D341Med (cell line): Measurements from ENCODE around the gene SKIL.

Experiments used
- DNase-seq: peaks from one replicate; pipeline ENCODE4 v3.0.0; 2012; ENCODE audit warnings: low spot score

The SKIL gene

DNA sequence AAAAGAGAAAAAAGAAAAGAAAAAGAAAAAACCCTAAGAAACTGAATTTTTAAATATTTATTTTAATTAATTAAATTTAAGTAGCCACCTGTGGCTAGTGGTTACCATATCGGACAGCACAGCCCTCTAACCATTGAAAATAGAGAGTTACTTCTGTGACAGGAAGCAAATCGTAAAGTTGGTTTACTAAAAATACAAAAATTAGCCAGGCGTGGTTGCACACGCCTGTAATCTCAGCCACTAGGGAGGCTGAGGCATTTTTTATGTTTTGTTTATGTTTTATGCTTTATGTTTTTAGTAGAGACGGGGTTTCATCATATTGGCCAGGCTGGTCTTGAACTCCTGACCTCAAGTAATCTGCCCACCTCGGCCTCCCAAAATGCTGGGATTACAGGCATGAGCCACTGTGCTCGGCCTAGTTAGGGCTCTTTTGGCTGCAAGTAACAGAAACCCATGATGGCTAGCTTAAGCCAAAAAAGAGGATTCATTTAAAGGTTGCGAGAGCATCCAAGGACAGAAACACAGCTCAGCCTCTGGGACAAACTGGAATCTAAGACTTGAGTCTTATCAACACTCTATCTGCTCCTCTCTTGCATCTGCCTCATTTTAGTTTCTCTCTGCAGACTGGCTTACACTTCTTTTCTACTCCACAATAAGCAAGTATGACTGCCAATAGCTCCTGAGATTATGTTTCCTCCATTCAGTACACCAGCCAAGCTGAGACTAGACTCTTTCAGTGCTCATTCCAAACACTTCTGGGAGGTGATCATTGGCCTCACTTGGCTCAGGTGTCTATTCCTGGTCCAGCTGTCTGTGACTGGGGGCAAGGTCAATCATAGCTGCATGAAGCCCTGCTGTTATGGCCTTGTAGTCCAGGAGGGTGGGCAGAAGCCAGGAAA, 6.8 kb upstream of the SKIL start:
- no peak for DNase-seq

DNA sequence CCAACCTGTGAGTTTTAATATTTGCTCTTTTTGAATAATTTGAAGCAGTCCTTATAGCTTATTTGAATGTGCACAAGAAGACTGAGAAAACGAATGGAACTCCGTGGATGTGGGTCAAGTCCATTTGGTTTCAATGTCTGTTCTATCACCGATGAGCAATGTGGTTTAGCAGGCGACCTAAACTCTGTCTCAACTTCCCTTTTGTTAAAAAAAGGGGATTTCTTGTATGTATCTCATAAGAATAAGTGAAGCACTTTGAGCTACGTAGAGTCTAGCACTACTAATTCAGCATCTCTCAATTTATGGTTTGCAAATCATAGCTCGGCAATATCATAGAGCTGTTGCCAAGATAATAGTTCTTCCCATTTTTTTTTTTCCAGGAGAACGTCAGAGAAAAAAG, 4.6 kb upstream of the SKIL start:
- no peak for DNase-seq

- DNase-seq, result no peak
These were observed 4.0 kb upstream of the SKIL start for GRCh38 chr3:170353485-170353884.

DNA sequence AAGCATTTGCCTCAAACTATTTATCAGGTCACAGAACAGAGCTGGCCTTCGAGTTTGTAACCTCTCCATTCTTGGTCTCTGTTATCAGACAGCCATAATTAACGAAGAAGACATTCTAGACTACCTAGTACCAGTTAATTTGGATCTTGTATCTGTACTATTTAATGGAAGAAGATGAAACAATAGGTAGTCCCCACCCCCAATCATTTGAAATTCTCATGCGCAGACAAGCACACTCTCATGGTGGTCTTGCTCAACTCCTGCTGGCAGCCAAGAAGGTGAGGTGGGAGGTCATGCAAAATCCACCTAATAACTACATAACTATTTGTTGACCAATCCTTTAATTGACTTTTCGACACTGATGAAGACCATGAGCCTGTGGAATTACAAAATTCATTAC, 2.8 kb upstream of the SKIL start:
- DNase-seq, result no peak

GRCh38 chr3:170355738-170356595, 1.5 kb upstream of the SKIL start:
- peak; percentile 62 for DNase-seq

DNA sequence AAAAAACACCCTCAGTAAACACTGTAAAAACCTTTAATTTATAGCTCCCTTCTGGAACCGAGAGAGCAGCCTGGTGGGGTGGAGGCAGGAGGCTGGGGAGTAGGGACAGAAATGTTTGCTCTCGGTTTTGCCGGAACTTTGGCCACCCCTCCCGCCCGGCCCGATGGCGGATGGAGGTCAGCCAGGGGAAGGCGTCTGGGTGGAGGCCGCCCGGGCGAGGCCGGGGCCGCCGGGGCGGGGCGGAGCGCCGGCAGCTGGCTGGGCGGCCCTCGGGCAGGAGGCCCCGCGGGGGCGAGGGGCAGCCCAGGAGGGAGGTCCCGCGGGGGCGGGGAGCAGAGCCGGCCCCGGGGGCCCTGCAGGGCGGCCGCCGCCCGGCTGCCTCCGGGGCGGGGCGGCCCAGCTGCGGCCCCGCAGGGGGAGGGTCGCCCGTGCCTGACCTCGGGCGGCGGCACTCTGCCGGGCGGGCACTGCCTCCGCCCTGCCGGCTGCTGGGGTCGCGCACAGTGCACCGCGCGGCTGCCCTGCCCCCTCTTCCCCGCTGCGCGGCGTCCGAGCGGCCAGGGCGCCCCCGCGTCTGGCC, 829 bp upstream of the SKIL start:
- DNase-seq, result no peak

DNA sequence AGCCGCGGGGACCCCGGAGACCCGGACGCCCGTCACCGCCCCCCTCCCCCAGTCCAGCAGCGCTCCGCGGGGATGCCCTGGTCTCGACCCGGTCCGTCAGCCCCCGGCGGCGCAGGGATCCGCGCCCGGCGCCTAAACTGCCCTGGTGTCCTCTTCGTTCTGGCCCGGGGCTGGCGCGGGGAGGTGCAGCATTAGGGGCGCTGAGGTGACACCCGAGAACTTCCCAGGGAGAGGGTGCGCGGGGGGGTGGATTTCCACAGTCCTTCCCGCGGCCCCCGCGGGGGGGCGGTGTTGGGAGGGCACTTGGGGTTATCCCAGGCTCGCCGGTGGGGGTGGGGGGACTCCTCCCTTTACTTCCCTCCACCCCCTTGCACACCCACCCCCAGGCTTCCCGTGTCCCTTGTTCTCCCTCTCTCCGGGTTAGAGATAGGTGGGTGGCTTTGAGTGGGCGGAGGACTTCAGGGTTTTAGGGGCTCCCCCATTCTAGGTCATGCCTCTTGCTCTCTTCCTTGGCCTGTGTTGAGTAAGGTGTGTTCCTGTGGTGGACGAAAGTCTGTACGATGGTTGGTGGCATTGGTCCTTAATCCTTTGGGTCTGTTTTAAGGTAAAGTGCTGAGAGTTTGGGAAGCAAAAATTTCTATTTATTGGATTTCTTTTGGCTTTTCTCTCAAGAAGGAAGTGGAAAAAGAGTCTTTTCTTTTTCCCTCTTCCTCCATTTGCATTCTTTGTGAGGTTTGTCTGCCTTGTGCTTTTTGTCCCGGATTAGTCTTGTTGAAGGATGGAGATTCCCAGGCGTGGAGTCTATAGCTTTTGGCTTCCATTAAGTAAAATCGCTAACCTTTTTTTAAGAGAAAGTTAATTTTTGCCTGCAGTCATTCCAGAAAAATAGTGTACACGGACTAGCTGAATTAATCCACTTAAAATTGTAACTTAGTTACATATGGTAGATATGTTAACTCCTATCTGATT, 811 bp downstream of the SKIL start:
- peak; percentile 76 for DNase-seq

DNA sequence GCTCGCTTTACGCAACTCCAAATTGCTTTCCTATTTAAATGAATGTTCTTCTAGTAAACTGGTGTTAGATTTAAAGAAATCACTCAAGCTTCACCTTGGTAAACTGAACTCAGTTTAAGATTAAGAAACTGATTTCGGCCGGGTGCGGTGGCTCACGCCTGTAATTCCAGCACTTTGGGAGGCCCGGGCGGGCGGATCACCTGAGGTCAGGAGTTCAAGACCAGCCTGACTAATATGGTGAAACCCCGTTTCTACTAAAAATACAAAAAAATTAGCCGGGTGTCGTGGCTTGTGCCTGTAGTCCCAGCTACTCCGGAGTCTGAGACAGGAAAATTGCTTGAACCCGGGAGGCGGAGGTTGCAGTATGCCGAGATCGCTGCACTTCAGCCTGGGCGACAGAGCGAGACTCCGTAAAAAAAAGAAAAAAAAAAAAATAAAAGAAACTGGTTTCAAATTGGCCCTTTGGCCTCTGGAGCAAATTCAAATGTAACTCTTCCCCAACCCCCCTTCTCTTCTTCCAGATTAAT, 1.7 kb downstream of the SKIL start:
- DNase-seq, result no peak

DNA sequence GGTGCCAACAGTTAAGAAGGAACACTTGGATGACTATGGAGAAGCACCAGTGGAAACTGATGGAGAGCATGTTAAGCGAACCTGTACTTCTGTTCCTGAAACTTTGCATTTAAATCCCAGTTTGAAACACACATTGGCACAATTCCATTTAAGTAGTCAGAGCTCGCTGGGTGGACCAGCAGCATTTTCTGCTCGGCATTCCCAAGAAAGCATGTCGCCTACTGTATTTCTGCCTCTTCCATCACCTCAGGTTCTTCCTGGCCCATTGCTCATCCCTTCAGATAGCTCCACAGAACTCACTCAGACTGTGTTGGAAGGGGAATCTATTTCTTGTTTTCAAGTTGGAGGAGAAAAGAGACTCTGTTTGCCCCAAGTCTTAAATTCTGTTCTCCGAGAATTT, 3.0 kb downstream of the SKIL start:
- no peak for DNase-seq

GRCh38 chr3:170360916-170361315, 3.4 kb downstream of the SKIL start:
- DNase-seq, result no peak

GRCh38 chr3:170361711-170362110, 4.2 kb downstream of the SKIL start:
- DNase-seq, result no peak

- DNase-seq, result no peak
These were observed 6.0 kb downstream of the SKIL start for GRCh38 chr3:170363471-170363994.

- DNase-seq, result no peak
These were observed 7.5 kb downstream of the SKIL start for GRCh38 chr3:170364965-170365364.

DNA sequence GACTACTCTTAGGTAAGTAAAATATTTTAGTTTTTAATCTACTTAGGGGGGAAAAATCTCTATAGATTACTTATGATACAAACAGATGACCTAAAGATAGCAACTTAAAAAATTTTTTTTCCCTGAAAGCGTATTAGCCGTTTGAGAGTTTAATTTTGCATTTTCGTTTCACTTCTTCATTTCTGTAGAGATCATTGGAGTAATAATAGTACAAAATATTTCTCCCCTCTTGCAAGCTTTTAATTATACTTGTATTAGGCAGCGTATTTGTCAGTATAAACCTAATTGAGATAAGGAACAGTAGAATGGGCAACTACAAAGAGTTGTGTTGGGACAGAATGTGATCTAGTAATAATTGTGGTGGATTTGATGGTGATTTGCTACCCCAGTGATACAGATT, 10.3 kb downstream of the SKIL start:
- DNase-seq, result no peak

GRCh38 chr3:170368921-170369320, 11.4 kb downstream of the SKIL start:
- no peak for DNase-seq

- no peak for DNase-seq
These were observed 14.8 kb downstream of the SKIL start for GRCh38 chr3:170372190-170372879.

DNA sequence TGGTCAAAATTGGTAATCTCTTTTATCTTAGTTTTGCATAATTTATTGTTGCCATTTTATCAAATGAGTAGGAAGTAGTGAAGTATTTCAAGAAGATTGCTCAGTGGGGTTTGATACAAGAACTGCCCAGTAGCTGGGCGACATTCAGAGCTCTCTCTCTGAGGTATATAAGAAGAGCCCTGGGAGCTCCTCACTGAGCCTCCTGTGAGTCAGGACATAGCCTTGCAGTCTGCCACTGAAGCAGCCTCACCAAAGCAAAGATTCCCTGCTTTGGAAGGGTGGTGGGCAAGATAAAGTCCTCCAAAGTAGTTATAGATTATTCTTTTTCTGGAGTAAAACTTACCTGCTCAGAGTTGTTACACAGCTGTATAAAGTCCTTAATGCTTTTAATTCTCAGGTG, 26.1 kb downstream of the SKIL start:
- DNase-seq, result no peak

- no peak for DNase-seq
These were observed 29.0 kb downstream of the SKIL start for GRCh38 chr3:170386468-170386867.

GRCh38 chr3:170387950-170388349, 30.4 kb downstream of the SKIL start:
- DNase-seq, result no peak

- no peak for DNase-seq
These were observed 33.6 kb downstream of the SKIL start for GRCh38 chr3:170391108-170391507.
